ENCODE measurements around the gene PCARE. TPM values are rescaled to one million over a fixed set of nuclear protein-coding genes. Genes with fewer than 3 reads are reported as not detected.
A peak's percentile ranks its signal among the peaks of the same experiment; 100 is the strongest.

PCARE gene
- total and polyA plus RNA-seq, 2 experiments from 2014 or later, result 2.2 TPM; not detected in 1

- H2AFZ ChIP-seq, result peak within 1 kb of the TSS; percentile 36
Observed at GRCh38 chr2:29114946-29115609, 40.8 kb upstream of the PCARE start, which contains the start of gene CLIP4. TSS of gene CLIP4 (plus strand) at chr2:29115415. CDS start at chr2:29121389, 5,974 bp downstream.

GRCh38 chr2:29114586-29114945, 40.2 kb upstream of the PCARE start:
- H4K20me1 ChIP-seq (ENCODE audit: insufficient read depth, poor library complexity, severe bottlenecking), result no peaks in the 10 kb centered on the region
- peak overlapping the region; percentile 91 for H3K4me2 ChIP-seq
- peak overlapping the region; percentile 94 for H3K27ac ChIP-seq
- H2AFZ ChIP-seq, result peak overlapping the region; percentile 36
- H3K4me1 ChIP-seq (ENCODE audit: insufficient read depth), result peaks cover 25% of the 10 kb centered on the region
- TF ChIP-seq EZH2 (IDR thresholded peaks at IDR 0.05; ENCODE audit: borderline replicate concordance) (no peak), EZH2phosphoT487 (IDR thresholded peaks at IDR 0.05; ENCODE audit: low read depth, severe bottlenecking, unreplicated experiment) (no peak), CTCF (IDR thresholded peaks at IDR 0.05; ENCODE audit: poor library complexity) (no peak)
- no peak overlapping the region for H3K4me3 ChIP-seq
- no peaks in the 10 kb centered on the region for H3K9me3 ChIP-seq (ENCODE audit: low read depth)
- H3K27me3 ChIP-seq, result no peaks in the 10 kb centered on the region
- no peaks in the 10 kb centered on the region for H3K9me2 ChIP-seq (replicated peaks; ENCODE audit: insufficient read depth)
- WGBS (ENCODE audit: low lambda C conversion rate, missing lambda C conversion rate), result 77% methylated on average over 10 of the region's 10 CpGs
- DNase-seq (ENCODE audit: low spot score), result peak; percentile 24
- H3K36me3 ChIP-seq (replicated peaks; ENCODE audit: insufficient read depth, low read depth), result no peaks in the 10 kb centered on the region
- peaks cover 24% of the 10 kb centered on the region for H3K79me2 ChIP-seq

More at GRCh38 chr2:29114946-29115609, 40.8 kb upstream of the PCARE start, which contains the start of gene CLIP4:
- Histone ChIP-seq H3K27ac (peak within 1 kb of the TSS; percentile 94), H3K4me3 (peak within 1 kb of the TSS; percentile 86), H3K9me2 (replicated peaks; ENCODE audit: insufficient read depth) (no peaks in the 10 kb centered on the region), H3K4me1 (ENCODE audit: insufficient read depth) (peaks cover 25% of the 10 kb centered on the region), H3K27me3 (no peaks in the 10 kb centered on the region), H3K4me2 (peak within 1 kb of the TSS; percentile 91), H3K9me3 (ENCODE audit: low read depth) (no peaks in the 10 kb centered on the region), H3K79me2 (peaks cover 29% of the 10 kb centered on the region), H4K20me1 (ENCODE audit: insufficient read depth, poor library complexity, severe bottlenecking) (no peaks in the 10 kb centered on the region), H3K36me3 (replicated peaks; ENCODE audit: insufficient read depth, low read depth) (no peaks in the 10 kb centered on the region)
- WGBS (ENCODE audit: low lambda C conversion rate, missing lambda C conversion rate), result 3% methylated on average over 59 of the region's 76 CpGs
- no peak for TF ChIP-seq EZH2 (IDR thresholded peaks at IDR 0.05; ENCODE audit: borderline replicate concordance)
- TF ChIP-seq CTCF (IDR thresholded peaks at IDR 0.05; ENCODE audit: poor library complexity), result no peak
- no peak for TF ChIP-seq EZH2phosphoT487 (IDR thresholded peaks at IDR 0.05; ENCODE audit: low read depth, severe bottlenecking, unreplicated experiment)
- DNase-seq (ENCODE audit: low spot score), result peak; percentile 90

- 70% methylated on average over 4 of the region's 4 CpGs for WGBS (ENCODE audit: low lambda C conversion rate, missing lambda C conversion rate)
- H3K9me2 ChIP-seq (replicated peaks; ENCODE audit: insufficient read depth), result no peaks in the 10 kb centered on the region
- peaks cover 25% of the 10 kb centered on the region for H3K4me1 ChIP-seq (ENCODE audit: insufficient read depth)
- H3K79me2 ChIP-seq, result peaks cover 17% of the 10 kb centered on the region
- H3K4me2 ChIP-seq, result peak overlapping the region; percentile 91
- DNase-seq (ENCODE audit: low spot score), result peak; percentile 58
- no peak overlapping the region for H3K4me3 ChIP-seq
- H3K9me3 ChIP-seq (ENCODE audit: low read depth), result no peaks in the 10 kb centered on the region
- H3K27me3 ChIP-seq, result no peaks in the 10 kb centered on the region
- H3K27ac ChIP-seq, result peak overlapping the region; percentile 94
- no peak overlapping the region for H2AFZ ChIP-seq
- H3K36me3 ChIP-seq (replicated peaks; ENCODE audit: insufficient read depth, low read depth), result no peaks in the 10 kb centered on the region
- no peak for TF ChIP-seq EZH2 (IDR thresholded peaks at IDR 0.05; ENCODE audit: borderline replicate concordance)
- TF ChIP-seq EZH2phosphoT487 (IDR thresholded peaks at IDR 0.05; ENCODE audit: low read depth, severe bottlenecking, unreplicated experiment), result no peak
- TF ChIP-seq CTCF (IDR thresholded peaks at IDR 0.05; ENCODE audit: poor library complexity), result no peak
- H4K20me1 ChIP-seq (ENCODE audit: insufficient read depth, poor library complexity, severe bottlenecking), result no peaks in the 10 kb centered on the region
Observed at GRCh38 chr2:29113891-29114321, 39.6 kb upstream of the PCARE start.
